ENCODE results near the gene BNC2.

The BNC2 gene

DNA sequence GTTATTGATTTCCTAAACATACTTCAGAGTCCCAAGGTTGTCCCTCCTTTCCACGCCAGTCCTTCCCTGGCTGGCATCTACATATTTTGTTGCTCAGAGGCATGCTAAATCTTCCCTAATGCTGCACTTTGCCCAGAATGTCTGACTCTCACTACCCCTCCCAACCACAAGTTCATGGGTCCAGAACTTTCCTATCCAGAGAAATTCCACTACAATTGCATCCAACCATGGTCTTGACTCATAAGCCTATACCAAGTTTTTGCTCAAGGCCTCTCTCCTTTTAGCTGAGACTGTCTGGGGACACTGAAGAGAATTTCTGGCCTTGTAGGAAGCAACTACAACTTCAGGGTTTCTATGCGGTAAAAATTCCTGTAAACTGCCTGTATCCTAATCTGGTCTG lies 206.3 kb downstream of the BNC2 start:
- DNase-seq = no peak

- no peak for DNase-seq
Measured at GRCh38 chr9:16661816-16662215, 208.7 kb downstream of the BNC2 start.

- no peak for DNase-seq
Measured at GRCh38 chr9:16659096-16659495, 211.4 kb downstream of the BNC2 start.

DNA sequence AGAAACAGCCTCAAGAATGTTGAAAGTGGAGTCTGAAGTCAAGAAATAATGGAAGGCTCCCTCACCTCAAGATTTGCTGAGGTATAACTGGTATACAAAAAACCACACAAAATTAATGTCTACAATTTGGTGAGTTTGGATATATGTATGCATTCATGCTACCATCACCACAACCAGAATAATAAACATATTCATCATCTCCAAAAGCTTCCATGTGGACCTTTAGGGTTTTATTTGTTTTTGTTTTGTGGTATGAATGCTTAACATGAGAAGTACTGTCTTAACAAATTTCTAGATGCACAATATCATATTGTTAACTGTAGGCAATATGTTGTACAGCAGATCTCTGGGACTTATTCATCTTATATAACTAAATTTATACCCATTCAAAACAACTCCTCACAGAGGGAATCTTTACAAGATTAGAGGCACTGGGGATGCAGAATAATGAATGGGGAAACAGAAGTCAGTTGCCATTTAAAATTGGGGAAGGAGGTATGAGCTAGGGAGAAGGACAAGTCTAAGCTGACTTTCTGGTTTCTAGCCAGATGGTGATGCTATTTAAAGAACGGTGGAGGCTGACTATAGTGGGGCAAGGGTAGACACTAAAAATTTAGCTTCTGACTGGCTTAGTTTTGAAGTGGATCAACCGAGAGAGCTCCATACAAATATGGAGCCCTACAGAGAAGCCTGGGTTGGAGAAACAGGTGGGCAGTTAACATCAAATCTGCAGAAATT lies 213.9 kb downstream of the BNC2 start:
- DNase-seq = no peak

DNA sequence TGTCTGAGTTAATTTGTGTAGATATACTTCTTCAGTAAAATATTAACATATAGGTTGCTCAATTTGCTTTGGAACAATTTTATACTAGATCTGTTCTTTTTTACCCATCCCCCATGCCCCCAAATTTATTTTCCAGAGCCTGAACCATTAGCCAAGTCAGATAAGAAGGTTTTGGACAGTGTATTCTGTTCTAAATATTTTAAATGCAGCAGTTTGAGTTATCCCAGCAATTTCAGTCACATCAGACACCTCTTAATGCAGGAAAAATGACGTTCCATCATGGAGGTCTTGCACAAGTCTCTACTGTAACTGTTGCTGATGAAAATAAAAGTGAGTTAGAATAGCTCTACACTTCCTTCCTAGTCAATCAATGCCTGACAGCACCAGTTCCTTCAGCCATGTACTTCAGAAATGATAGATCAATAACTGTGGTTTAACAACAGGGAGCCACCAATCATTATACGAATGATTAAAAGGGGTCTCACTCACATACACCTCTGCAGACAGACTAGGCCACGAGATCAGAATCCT lies 215.8 kb downstream of the BNC2 start:
- no peak for DNase-seq

DNA sequence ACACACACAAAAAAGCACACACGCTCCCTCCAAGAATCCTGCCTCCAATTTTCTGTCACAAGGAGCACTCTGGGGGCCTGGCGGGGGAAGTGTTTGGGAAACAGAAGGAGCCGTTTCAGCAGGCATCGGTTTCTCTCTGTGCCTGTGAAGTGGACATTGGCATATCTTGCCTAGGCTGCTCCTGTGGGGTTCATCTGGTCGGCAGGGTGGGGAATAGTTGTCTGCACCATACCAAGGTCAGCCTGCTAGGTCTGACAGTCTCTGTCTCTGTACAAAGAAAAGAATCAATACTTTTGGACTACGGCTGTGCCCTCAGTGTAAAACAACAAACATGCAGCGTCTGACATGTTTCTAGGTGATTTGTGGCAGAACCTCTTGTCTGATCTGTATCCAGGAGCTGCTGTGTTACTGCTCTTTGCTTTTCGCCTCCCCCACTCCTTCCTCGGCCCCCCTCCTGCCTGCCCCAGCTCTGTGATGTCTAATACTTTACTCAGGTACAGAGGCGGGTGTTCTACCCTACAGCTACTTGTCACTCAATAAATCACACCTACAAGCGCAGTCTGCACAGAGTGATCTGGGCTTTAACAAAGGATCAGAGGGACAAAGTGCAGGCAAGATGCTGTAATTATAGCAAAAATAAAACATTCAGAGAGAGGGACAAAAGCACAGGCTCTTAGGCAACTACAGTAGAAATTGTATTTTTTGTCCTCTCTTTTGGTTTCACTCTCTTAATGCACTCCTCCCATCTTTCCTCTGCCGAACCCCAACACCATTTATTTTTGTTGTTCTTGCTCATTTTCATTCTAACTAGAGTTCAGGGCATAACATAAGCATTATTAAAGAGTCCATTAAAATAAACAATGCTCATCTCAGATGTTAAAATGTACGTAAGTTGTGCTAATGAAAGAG lies 216.7 kb downstream of the BNC2 start:
- DNase-seq = peak; percentile 28

- no peak for DNase-seq
Measured at GRCh38 chr9:16652582-16652981, 217.9 kb downstream of the BNC2 start.

DNA sequence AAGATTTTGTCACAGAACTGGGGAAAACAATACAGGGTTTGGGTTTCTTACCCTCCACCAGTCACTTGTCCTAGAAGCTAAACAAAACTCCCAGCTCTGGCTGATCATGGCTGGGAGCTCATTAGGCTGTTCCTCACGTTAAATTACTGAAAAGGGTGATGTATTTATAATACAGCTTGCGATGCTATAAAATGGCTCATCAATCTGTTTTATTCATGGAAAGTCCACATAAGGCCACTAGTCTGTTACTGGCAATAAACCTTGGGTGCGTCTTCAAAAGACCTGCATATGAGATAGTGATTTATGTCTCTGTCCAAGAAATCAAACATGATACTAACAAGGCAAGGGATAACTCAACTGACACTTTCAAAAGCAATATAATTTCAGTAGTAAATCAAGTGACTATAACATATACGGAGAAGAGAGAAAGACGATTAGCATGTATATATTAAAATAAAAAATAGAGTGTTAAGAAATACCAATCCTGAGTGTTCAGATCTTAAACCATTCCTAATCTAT lies 219.0 kb downstream of the BNC2 start:
- no peak for DNase-seq

- DNase-seq = no peak
Measured at GRCh38 chr9:16645970-16646369, 224.5 kb downstream of the BNC2 start.

GRCh38 chr9:16642421-16643109 lies 227.9 kb downstream of the BNC2 start:
- DNase-seq = no peak

- DNase-seq = no peak
Measured at GRCh38 chr9:16640649-16641048, 229.8 kb downstream of the BNC2 start.

- DNase-seq = no peak
Measured at GRCh38 chr9:16639644-16640043, 230.8 kb downstream of the BNC2 start.

- DNase-seq = no peak
Measured at GRCh38 chr9:16637911-16638310, 232.6 kb downstream of the BNC2 start.

DNA sequence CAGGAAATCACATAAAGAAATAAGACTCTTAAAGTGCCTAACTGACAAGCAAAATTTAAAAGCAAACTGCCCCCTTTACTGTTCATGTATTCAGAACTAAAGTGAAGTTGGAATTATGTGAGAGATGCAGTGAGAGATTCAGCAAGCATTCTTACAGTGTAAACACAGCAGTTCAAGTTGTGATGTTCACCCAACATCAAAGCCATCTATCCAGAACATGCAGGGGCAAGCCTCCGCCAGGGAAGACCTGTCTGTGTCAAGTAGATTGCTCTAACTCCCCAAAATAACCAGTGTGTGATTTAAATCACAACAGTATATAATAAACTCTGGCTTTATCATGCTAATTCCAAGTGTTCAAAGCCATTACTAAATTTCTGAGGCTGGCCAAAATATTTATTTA lies 233.3 kb downstream of the BNC2 start:
- no peak for DNase-seq

- no peak for DNase-seq
Measured at GRCh38 chr9:16633794-16634193, 236.7 kb downstream of the BNC2 start.

GRCh38 chr9:16628413-16628812 lies 242.1 kb downstream of the BNC2 start:
- no peak for DNase-seq

- DNase-seq = no peak
Measured at GRCh38 chr9:16627967-16628366, 242.5 kb downstream of the BNC2 start.

DNA sequence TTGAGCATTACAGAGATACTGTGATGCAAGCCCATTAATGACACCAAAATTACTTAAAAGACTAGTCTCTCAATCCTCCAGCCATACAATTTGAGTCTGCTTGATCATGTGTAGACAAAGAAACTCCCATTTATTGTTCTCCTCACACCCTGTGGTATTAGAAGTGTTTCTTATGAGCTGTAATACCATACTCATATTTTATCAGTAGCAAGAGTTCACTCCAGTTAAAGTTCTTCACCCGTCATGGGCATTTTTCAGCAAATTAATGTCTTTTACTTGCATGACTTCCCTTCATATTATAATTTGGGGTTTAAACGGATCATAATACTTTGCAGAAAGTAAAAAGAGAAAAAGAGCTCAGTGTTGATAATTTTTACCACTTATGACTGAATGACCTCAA lies 242.9 kb downstream of the BNC2 start:
- DNase-seq = no peak

DNA sequence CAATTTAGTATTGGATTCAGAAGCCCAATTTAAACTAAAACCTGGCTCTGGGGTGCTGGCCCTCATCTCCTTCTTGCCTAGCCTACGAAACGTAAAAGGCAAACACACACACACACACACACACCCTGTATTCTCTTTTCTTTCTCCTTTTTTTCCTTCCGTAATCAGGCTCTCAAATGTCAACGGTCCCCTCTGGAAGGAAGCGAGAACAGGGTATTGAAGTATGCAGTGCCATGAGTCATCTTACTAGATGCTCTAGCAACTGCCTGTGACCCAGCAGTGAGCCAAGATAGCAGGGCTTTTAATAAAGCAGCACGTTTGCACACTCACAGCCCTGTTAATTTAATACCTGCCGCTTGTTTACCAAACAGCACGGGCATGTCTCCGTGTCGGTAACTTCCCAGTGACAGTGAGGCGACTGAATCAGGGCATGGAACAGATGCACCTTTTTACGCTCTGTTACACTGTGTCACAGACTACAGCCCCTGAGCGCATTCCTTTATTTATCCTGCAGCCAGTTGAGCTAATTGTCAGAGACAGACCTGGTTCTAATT lies 243.8 kb downstream of the BNC2 start:
- peak; percentile 71 for DNase-seq

- DNase-seq = peak; percentile 27
Measured at GRCh38 chr9:16625811-16626210, 244.7 kb downstream of the BNC2 start.

- DNase-seq = no peak
Measured at GRCh38 chr9:16625161-16625631, 245.3 kb downstream of the BNC2 start.

DNA sequence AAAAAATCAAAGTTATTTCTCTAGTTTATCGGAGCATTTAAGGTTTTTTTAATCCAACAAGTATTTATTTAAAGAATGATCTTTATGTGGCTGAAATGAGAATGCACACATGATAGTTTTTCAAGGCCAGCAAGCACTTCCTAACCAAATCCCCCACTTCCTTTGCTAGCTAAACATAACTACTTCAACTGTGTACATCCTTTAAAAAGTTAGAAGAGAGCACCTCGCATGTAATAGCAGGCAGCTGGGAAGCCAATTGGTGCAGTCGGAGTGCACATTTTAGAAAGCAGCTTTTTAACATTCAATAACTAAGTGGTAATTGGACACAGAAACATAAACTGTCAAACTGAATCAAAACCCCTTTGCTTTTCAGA lies 245.7 kb downstream of the BNC2 start:
- DNase-seq = no peak

Measured in retina (tissue), 1 donor.